HG02885 (cell line): ENCODE data around the gene CTNNA2.

ENCODE experiments used
- ATAC-seq: cut with Tn5 transposase; IDR thresholded peaks from one replicate; pipeline ENCODE4 v1.9.1; 2021; ENCODE audit warnings: mild to moderate bottlenecking; ENCODE audit not compliant: unreplicated experiment, poor library complexity

The CTNNA2 gene

DNA sequence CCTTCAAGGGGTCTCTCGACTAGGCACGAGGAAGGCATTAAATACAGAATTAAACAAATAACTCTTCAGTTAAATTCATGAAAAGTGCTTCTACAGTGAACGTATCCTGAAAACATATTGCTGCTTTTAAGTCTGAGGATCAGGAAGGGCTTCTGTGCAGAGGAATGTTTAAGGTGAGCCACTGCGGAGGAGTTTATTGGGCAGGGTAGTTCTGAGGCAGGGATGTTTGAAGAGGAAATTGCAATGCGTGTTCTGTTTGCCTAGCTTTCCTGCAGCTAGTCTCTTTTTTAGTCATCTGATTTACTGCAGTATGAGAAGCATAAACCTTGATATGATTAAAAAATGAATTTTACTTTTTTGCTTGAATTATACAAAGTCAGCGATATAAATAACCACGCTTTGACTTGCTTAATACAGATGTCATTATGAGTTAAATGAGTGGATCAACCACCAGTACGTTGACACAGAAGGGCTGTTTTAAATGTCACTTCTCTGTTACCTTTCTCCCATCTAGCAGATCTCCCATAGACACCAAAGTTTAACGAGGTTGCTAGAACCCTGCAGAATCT is 98.7 kb downstream of the CTNNA2 start:
- ATAC-seq: no peak

DNA sequence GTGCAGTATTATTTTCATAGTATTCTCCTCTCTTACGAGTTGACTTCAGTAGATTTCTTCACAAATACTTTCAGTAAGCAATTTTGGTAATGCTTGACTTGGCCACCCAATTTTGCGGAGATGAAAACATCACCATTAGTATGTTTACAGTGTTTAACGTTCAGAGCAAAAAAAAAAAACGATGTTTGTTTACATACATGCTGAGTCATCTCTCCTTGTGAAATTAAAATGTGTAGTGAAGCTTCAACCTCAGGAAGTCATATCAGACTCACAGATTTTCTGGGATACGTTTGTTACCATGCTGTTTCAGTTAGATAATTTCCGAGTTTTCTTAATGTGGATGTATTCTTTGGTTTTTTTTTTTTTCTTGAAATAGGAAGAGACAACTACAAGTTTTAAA is 100.1 kb downstream of the CTNNA2 start:
- ATAC-seq: no peak

DNA sequence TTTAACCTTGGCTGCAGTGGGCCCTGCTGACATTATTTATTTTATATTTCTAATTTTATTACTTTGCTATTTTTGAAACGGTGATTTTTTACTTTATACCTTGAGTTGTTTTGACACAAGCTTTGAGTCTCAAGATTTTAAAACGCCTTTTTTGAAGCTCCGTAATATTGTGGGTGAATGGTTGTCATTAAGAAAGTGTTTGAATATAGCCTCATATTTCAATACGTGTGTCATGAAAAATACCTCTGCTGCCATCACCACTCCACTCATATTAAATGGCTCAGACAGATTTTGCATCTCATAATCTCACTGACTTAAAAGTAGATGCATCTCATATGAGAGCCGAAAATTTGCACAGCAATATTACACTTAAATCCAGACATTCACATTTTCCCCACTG is 106.6 kb downstream of the CTNNA2 start:
- ATAC-seq: no peak

DNA sequence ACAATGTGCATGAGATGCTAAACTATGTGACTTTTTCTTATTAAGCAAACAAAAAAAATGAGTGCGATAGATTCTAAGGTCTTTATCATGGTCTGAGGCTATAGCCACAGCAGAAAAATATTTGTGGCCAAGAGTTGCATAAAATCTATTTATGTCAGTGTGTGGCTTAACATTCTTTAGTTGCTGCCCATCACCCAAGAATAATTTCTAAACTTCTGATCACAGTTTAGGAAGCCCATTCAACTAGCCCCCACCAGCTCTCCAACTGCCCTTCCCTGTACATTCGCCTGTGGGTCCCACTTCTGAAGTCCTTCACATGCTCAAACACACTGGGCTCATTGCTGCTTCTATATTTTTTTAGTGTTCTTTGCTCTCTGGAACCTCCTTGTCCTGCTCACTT is 107.1 kb downstream of the CTNNA2 start:
- no peak for ATAC-seq

DNA sequence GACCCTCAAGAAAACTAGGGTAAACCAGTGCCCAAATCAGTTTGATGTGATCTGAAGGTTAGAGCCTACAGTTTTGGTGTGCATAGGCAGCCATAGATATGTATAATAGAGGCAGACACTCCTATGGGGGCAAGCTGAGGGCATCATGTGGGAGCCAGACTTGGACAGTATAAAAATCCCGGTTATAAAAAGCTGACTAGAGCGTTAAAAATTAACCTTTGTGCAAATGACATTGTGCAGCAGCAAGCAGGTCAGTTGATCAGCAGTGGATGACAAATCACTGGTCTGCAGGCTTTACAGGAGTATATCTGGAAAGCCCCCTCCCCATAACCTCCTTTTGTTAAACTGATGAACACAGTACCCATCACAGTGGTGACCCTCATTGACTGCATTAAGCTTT is 107.8 kb downstream of the CTNNA2 start:
- no peak for ATAC-seq

DNA sequence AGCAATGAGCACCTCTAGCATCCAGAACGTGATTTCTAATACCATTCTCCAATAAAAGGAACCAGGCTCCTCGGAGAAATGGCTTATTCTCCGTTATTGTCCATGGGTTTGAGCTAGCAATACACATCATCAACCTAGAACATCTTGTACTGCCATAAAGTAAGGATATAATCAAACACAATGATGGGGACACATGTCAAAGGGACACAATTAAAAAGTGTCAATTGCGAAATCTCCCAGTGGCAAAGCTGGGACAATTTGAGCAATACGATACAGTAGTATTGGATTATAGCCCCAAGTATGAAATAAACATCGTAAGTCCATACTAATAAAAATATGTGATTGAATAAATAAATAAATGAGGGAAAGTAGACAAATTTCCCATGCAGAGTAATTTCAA is 108.4 kb downstream of the CTNNA2 start:
- no peak for ATAC-seq

DNA sequence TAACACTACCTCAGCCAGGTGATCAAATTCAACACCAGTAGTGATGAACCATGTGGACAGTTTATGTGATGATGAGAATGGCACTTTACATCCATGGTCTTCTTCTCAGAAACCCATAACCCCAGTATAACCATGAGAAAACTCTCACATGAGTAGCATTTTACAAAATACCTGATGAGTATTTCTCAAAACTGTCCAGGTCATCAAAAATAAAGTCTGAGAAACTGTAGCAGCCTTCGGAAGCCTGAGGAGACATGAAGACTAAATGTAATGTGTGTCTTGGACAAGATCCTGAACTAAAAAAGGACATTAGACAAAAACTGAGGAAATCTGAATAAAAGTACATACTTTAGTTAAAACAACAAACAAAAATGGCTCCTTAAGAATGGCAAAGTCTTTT is 108.9 kb downstream of the CTNNA2 start:
- ATAC-seq: no peak

DNA sequence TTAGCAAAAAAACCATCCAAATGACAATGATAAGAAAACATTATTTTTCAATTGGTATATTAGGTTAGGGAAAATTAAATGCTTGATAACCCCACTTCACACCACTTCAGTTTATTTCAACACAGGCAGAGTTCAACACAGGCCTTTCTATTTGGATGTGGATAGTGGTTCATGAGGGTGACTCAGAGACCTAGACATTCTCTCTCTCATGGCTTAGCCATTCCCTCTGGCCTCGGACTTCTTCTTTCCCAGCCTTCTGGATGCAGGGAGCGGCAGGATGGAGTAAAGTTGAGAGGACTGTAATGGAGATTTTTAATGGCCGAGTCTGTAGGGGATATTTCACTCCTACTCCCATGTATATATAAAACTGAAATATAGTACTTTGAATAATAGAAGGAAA is 109.7 kb downstream of the CTNNA2 start:
- no peak for ATAC-seq

DNA sequence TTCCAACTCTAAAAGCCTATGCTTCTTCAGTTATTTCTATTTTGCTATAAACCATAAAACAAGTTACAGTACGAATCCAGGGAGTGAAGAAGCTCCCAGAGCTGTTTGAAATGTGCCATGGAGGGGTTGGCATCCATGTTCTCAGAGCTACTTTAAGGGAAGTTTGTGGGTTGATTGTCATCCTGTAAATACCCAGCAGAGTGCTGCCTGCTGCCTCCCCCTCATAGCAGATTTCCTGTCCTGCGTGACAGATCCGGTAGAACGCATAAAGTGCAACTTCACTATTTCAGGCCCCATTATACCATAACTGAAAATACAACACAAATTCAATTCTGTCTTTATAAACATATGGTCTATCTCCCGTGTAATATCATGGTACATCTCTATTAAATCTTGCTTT is 114.4 kb downstream of the CTNNA2 start:
- ATAC-seq: no peak

DNA sequence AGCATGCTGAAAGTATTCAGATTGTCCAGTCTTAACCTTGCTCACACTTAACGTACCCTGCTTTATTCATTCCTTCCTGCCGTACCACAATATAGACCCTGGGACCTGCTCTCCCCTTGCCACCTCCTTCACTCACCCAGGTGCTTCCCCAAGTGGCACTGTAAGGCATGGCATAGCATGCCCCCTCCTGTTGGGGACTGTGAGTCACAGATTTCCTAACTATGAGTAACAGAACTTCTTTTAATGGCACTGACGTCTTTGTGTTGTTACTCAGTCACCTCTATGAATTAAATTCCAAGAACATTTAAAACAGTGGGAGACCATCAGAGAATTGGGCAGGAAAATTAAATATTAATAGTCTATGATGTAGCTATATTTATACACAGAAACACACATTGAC is 117.2 kb downstream of the CTNNA2 start:
- ATAC-seq: no peak

DNA sequence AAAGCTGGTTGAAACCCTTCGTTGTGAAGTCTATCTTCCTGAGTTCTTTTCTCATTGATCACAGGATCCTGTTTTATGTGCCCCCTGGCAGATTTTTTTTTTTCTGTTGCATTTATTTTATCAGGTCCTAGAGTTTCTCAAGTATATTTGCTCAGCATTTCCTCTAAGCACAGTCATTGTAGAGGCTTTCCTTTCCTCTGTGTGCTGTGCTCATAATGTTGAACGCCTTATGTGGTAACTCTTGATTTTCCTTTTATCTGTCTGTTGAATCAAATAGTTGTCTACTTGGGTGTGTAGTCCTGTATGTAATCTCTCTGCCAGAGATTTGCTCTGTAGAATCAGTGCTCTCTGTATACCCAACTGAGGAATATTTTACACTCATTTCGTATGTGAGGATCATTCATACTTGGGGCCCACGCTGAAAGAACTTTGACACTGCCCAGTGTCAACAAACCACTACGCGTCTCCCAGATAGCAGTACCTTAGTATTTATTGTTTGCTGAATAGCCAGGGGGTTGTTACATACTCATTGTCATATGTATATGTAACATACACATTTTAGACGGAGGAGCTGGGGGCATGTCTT is 118.2 kb downstream of the CTNNA2 start:
- no peak for ATAC-seq

DNA sequence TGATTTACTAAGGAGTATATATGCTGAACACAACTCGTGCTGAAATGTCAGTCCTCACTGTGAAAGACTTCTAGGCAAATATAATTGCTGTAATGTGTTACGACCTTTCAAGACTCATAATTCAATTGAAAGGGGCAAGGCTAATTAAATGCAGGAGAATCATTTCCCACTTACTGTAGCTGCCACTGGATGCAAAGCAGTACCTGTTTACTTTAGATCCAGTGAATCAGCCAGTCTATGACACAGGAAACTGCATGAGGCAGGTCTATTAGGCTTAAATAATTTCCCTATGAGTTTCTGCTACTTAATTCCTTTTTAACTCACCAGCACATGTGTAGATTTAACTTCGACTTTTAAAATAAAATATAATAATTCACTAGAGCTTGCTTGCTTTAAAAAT is 125.6 kb downstream of the CTNNA2 start:
- no peak for ATAC-seq

DNA sequence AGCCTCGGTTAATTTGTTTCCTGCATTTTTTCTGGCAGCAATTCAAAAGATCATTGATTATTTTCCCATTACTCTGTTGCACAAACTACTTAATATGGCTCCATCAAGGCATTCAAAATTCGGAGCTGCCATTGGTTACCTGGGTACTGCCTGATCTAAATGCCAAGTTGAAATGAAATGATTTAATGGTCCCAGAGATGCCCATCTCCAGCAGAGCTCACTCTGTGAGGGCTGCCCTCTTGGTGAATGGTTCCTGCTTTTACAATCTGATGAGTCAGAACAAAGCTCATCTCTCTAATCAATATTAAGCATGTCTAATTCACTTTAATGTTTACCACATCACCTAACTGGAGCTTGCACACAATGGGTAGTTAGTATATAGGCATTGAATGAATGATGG is 126.1 kb downstream of the CTNNA2 start:
- ATAC-seq: no peak

DNA sequence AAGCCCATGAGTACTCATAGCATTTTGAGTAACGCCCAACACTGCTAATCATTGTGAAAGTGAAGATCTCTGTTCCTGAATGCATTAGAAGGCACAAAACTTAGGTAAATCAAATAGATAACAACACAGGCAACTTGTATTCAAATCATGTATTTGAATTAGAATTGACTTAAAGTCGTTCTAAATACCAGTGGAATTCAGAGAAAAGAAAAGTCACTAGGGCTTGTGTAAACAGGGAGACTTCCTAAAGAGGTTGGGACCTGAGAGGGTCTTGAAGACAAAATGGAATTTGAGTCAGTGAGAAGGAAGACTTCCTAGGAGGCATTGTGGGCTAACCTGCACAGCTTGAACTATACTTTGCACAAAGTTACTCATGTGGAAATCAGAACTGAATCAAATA is 127.2 kb downstream of the CTNNA2 start:
- ATAC-seq: no peak

DNA sequence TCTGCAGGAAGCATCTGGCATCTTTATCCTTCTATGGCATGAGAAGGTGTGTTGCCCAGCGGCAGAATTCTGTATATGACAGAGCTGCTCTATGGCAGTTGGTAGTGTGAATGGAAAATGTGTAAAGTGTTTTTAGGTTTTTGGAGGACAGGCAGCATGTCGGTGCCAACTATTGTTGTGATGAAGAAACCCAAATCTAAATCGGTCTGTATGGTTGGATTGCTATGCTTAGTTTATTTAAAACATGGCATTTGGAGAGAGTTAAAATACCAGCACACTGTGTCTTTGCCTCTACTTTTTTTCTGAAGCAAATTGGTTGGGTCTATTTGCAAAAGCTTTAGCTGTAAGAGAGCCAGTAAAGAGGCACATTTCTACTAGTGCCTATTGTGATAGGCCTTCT is 136.7 kb downstream of the CTNNA2 start:
- ATAC-seq: no peak

DNA sequence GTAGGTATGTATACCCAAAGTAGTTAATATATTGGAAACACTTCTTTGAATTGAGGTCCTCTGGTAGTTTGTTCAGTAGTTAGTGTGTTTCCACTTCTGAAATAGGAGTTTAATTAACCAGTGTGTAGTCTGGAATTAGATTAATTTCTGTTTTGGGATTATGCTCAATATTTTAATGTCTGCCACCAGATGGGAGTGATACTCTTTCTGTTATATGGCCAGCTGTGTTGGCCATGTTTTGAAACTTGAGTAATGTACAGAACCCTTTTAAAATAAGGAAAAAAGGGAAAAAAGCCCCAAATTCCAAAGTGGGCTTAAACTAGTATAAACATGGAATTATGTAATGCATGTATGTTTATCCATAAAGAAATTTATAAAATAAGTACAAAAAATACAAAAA is 147.7 kb downstream of the CTNNA2 start:
- ATAC-seq: no peak

DNA sequence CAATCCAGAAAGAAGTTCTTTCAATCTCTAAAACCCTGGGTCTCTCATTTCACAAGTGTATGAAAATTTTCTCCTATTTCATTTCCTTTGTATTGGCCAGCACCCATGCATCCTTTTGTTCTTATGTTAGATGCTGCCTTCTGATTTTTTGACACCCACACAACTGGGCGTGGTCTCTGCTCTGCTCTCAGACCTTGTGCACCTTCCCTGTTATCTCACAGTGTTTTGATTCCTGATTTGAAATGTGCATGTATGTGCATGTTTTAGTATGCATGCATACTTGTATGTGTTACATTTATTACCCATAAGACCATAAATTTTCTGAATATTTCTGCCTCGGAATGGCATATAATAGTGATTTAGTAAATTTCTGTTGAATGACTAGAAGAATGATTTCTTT is 152.2 kb downstream of the CTNNA2 start:
- ATAC-seq: no peak

DNA sequence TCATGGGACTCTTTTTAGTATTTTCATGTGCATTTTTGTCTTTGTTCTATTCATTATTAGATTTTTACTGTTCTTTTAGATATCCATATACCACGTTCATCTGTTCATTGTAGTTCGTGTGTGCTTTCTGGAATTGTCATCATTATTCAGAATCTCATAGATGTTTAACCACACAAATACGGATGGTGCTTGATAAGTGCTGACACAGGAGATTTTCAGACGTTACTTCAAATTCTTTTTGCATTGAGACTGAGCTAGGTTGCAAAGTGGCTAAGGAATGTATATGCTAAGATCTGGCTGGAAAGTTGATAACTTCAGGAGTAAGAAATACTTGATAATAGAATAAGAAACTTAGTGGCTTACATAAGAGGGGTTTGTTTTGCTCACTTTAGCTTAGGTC is 153.6 kb downstream of the CTNNA2 start:
- no peak for ATAC-seq

DNA sequence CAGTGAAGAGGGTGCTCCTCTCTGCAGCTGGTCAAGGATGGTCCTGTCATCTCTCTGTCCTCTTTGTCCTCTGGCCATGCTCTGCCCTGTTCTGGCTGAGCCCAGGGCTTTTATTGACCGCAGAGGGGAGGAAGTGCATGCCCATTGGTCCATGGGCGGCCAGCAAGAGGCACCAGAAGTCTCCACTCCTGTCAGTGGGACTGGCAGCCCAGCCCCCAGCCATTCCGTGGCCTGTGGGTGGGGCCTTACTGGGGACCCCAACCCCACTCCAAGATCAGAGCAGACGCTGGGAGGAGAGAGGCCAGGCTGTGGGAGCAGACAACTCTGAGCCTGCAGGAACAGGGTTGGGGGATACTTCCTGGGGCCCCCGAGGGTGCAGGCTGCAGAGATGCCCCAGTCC is 156.9 kb downstream of the CTNNA2 start:
- ATAC-seq: no peak

DNA sequence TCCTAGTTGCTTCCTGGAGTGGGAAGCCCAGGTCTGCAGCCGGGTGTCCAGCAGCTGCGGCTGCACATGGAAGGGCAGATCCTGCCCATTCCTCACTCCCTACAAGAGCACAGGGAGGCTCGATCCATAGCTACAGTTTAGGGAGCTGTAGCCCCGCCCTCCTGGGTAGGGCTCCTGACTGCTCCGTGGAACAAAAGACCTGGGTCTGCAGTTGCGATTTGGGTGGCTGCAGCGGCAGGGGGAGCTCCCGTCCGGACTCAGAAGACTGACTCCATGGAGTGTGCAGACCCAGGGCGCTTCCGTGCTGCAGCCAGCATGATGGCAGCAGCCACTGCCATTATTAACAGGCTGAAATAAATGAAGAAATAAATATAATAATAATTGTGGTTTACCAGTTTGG is 157.3 kb downstream of the CTNNA2 start:
- ATAC-seq: no peak

DNA sequence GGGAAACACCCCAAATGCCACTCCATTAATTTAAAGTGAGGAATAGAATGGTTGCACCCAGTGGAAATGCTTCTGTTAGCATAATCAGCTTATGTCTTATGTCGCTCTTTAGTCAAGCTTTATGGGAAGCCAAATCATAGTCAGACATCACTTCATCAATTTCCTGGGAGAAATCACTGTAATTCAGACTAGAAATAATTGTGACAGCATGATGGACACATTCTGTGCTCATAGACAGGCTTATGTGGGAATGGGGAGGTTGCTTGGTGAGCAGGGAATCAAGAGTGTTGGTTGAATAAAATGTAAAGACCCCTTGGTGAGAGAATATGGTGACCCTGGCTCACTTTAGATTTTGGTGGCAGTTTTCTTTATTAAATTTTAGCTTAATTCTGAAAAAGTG is 174.0 kb downstream of the CTNNA2 start:
- no peak for ATAC-seq

DNA sequence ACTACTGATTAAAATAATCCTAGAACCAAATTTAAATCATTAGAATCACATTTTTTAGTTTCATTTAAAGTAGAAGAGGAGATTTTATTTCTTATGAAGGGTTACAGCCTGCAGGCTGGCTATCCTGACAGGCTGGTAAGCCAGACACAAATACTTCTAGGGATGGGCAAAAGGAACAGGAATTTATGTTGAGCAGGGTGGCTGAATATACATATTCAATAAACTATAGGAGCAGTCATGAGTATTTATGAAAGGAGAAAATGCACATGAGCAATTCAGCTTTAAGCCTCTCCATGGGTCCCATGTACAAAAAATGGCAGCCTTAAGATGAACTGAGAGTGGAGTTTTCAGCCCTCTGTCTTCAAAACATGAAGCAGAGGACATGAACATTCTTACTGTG is 182.4 kb downstream of the CTNNA2 start:
- no peak for ATAC-seq

DNA sequence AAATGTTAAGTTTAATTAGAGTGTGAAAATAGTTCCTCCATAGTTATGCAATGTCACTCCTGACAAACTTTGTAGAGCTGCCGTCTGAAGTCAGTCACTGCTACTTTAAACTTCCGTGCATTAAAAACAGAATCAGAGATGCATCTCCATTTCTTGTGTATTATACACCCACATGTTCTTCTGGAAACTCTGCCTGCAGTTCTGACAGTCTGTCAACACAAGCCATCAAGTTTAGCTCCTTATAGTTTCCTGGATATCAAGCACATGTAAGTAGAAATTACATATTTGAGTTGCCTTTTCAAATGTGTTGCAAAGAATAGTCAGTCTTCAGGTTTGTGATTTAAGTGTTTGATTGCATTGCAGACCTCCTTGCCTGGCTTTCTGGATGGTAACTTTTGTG is 184.3 kb downstream of the CTNNA2 start:
- no peak for ATAC-seq
